Hepatocyte (in vitro differentiated cells): Measurements from ENCODE around the gene HPS4.

ENCODE experiments used
- EZH2phosphoT487 ChIP-seq: fragments of 200-600 bp; sonication (generic); IDR thresholded peaks from one replicate; pipeline ENCODE4 v1.6.1; 2018; ENCODE audit warnings: antibody characterized with exemption, mild to moderate bottlenecking, low read depth, moderate library complexity; ENCODE audit not compliant: unreplicated experiment, severe bottlenecking
- TF ChIP-seq, protein P1 (sequence below): fragments of 200-600 bp; sonication (generic); IDR thresholded peaks from 2 replicates; pipeline ENCODE4 v1.5.1; 2016; ENCODE audit warnings: antibody characterized with exemption, mild to moderate bottlenecking; ENCODE audit not compliant: poor library complexity

DNA sequence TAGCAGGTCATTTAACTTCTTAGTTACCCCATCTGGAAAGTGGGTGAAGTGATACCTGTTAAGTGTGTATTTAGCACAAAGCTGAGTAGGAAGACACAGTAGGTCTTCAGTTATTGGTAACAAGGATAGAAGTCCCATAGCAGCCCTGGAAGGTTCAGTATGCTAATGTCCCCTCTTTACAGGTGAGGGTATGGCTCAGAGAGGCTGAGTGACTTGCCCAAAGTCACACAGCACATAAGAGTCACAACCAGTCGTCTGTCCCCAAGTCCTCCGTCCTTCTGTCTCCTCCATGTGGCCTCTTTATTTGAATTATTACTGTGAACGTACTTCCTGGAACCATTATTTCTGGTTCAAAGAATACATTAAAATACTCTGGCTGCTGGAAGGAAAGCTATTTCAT lies 44.0 kb downstream of the HPS4 start:
- TF ChIP-seq, protein P1, sequence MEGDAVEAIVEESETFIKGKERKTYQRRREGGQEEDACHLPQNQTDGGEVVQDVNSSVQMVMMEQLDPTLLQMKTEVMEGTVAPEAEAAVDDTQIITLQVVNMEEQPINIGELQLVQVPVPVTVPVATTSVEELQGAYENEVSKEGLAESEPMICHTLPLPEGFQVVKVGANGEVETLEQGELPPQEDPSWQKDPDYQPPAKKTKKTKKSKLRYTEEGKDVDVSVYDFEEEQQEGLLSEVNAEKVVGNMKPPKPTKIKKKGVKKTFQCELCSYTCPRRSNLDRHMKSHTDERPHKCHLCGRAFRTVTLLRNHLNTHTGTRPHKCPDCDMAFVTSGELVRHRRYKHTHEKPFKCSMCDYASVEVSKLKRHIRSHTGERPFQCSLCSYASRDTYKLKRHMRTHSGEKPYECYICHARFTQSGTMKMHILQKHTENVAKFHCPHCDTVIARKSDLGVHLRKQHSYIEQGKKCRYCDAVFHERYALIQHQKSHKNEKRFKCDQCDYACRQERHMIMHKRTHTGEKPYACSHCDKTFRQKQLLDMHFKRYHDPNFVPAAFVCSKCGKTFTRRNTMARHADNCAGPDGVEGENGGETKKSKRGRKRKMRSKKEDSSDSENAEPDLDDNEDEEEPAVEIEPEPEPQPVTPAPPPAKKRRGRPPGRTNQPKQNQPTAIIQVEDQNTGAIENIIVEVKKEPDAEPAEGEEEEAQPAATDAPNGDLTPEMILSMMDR: no peak
- no peak for TF ChIP-seq EZH2phosphoT487
